GM12878 (cell line): ENCODE measurements around the gene PDE6D. TPM values are rescaled to one million over a fixed set of nuclear protein-coding genes. Genes with fewer than 3 reads are reported as not detected.

Source experiments
- ATAC-seq: fragments of 200-7000 bp; cut with Tn5 transposase; 3 replicates; pipeline ENCODE4 v1.9.1; 2020; ENCODE audit warnings: mild to moderate bottlenecking, moderate library complexity
- BruUV-seq: library from RNA; stranded (reverse); fragments of 400-500 nt; replicated peaks from 2 replicates; lab custom pipeline; 2021; lab: Mats Ljungman, UMichigan
- CTCF ChIA-PET: fragments of 300-600 bp; sonication (Branson Sonifier 250); formaldehyde crosslinking; extraction: SDS; loops from one replicate; lab custom pipeline; 2021; ENCODE audit warnings: inconsistent platforms; lab: Yijun Ruan, JAX
- POLR2A ChIA-PET: fragments of 350-600 bp; formaldehyde crosslinking; extraction: SDS; loops from one replicate; lab custom pipeline; 2021; ENCODE audit warnings: inconsistent platforms; lab: Charles Lee
- RAD21 ChIA-PET: fragments of 300-600 bp; sonication (Branson Sonifier 250); formaldehyde crosslinking; loops from one replicate; lab custom pipeline; 2023; ENCODE audit warnings: antibody characterized with exemption; ENCODE audit not compliant: unreplicated experiment; lab: Charles Lee
- SMC1A ChIA-PET: fragments of 300-600 bp; sonication (Branson Sonifier 250); formaldehyde crosslinking; loops from one replicate; lab custom pipeline; 2023; ENCODE audit not compliant: unreplicated experiment, uncharacterized antibody; lab: Charles Lee
- DNase-seq: peaks from one replicate; pipeline ENCODE4 v3.0.0-alpha.2; 2011; ENCODE audit warnings: low read depth, low spot score
- FAIRE-seq: peaks from 3 replicates; lab custom pipeline; 2011; peaks lifted over from hg19 to GRCh38; lab: Jason Lieb, UNC
- H2AFZ ChIP-seq: 2 replicates; pipeline ENCODE4 v1.6.0; 2011; ENCODE audit warnings: low read depth, low read length, control low read depth; ENCODE audit not compliant: control insufficient read depth
- H3K27ac ChIP-seq: 2 replicates; pipeline ENCODE4 v1.5.1; 2011; ENCODE audit warnings: control low read depth; ENCODE audit not compliant: control insufficient read depth, insufficient read depth
- H3K27me3 ChIP-seq, 2 experiments: replicated peaks in 1 of 2; 2 replicates each; pipeline versions ENCODE4 v1.6.0 to v1.6.1; 2011; ENCODE audit warnings: low read length in 1 of 2; ENCODE audit not compliant: control insufficient read depth in 2 of 2, insufficient read depth in 2 of 2
- H3K36me3 ChIP-seq, 2 experiments: 2 replicates each; pipeline ENCODE4 v1.5.1; 2011; ENCODE audit warnings: low read length in 1 of 2; ENCODE audit not compliant: control insufficient read depth in 2 of 2, insufficient read depth in 2 of 2
- H3K4me1 ChIP-seq: 2 replicates; pipeline ENCODE4 v1.6.1; 2011; ENCODE audit warnings: mild to moderate bottlenecking, low read length, moderate library complexity, mixed read lengths; ENCODE audit not compliant: control insufficient read depth, insufficient read depth
- H3K4me2 ChIP-seq: 2 replicates; pipeline ENCODE4 v1.6.0; 2011; ENCODE audit warnings: control low read depth; ENCODE audit not compliant: control insufficient read depth, insufficient read depth
- H3K4me3 ChIP-seq: fragments of 200-600 bp; sonication (generic); 2 replicates; pipeline ENCODE4 v1.5.1; 2016
- H3K79me2 ChIP-seq: 2 replicates; pipeline ENCODE4 v1.6.0; 2011; ENCODE audit warnings: low read length; ENCODE audit not compliant: control insufficient read depth, insufficient read depth
- H3K9ac ChIP-seq: 2 replicates; pipeline ENCODE4 v1.8.0; 2011; ENCODE audit warnings: low read length, control low read depth, mixed read lengths; ENCODE audit not compliant: control insufficient read depth, insufficient read depth
- H3K9me3 ChIP-seq: replicated peaks from 3 replicates; pipeline ENCODE4 v1.5.1; 2011; ENCODE audit warnings: mild to moderate bottlenecking, low read length; ENCODE audit not compliant: control insufficient read depth, insufficient read depth
- H4K20me1 ChIP-seq: 2 replicates; pipeline ENCODE4 v1.6.0; 2011; ENCODE audit not compliant: control insufficient read depth, insufficient read depth
- CBX3 ChIP-seq: fragments of 200-600 bp; sonication (generic); IDR thresholded peaks from 2 replicates; pipeline ENCODE4 v1.6.1; 2016; ENCODE audit warnings: low read depth, borderline replicate concordance
- CTCF ChIP-seq, 3 experiments: IDR thresholded peaks in 2 of 3; conservative IDR thresholded peaks in 1 of 3; 2 replicates each; pipeline ENCODE4 v1.5.1; 2011; ENCODE audit warnings: low read depth in 3 of 3, low read length in 3 of 3, mild to moderate bottlenecking in 3 of 3, control low read depth in 2 of 3, moderate library complexity in 2 of 3, inconsistent platforms in 1 of 3, mixed read lengths in 1 of 3; ENCODE audit not compliant: control insufficient read depth in 2 of 3, insufficient read depth in 1 of 3; ENCODE audit errors: extremely low read depth in 1 of 3
- PRDM15 ChIP-seq: fragments of 450-650 bp; formaldehyde crosslinking; IDR thresholded peaks from 2 replicates; pipeline ENCODE4 v1.4.0; 2020; ENCODE audit warnings: mild to moderate bottlenecking, moderate library complexity
- RAD21 ChIP-seq: IDR thresholded peaks from 2 replicates; pipeline ENCODE4 v1.6.1; 2011; ENCODE audit warnings: mild to moderate bottlenecking, low read depth, low read length, moderate library complexity; ENCODE audit not compliant: insufficient read depth
- SPI1 ChIP-seq: IDR thresholded peaks from 2 replicates; pipeline ENCODE4 v1.6.1; 2011; ENCODE audit warnings: low read depth, mild to moderate bottlenecking, low read length, moderate library complexity, borderline replicate concordance; ENCODE audit not compliant: insufficient read depth
- WGBS: methylation state at CpG from one replicate; pipeline ENCODE4 v1.1.6; 2016; ENCODE audit warnings: low lambda C conversion rate; ENCODE audit not compliant: insufficient replicate concordance, insufficient coverage; ENCODE audit errors: missing lambda C conversion rate; 5-methylcytosine and 5-hydroxymethylcytosine counted together
- in situ Hi-C: fragments of 300-500 bp; cut with MboI; formaldehyde crosslinking; loops from 9 replicates; pipeline ENCODE4 v1.14.3; 2018; ENCODE audit warnings: mixed read lengths
- intact Hi-C: fragments of 100-400 bp; cut with micrococcal nuclease; formaldehyde crosslinking; loops from one replicate; pipeline ENCODE4 v1.14.2; 2022; ENCODE audit not compliant: unreplicated experiment
- polyA plus RNA-seq, 11 experiments: library from polyadenylated mRNA; depleted of rRNA in 4 of 11; unstranded in 6 of 11; stranded (reverse) in 5 of 11; fragments of >200 nt; fragmentation: Nextera tagmentation in 4 of 11; fragmentation: Illumina TruSeq in 1 of 11; extraction: Ambion mirVana in 4 of 11; extraction: Trizol in 1 of 11; gene quantifications; 1 replicate in 1 of 11; 2 replicates in 10 of 11; pipeline versions ENCODE4 v1.2.1 to v1.2.3, GENCODE V29; 2011 to 2016; ENCODE audit warnings: inconsistent platforms in 2 of 11, missing spikeins in 2 of 11, low read depth in 1 of 11
- total RNA-seq, 4 experiments: library from RNA; depleted of rRNA in 3 of 4; stranded (reverse); fragments of >200 nt in 3 of 4; fragmentation: Illumina TruSeq in 1 of 4; extraction: Trizol in 1 of 4; gene quantifications; 2 replicates each; pipeline versions ENCODE4 v1.2.1 to v1.2.3, GENCODE V29; 2013 to 2021

Gene PDE6D
- total and polyA plus RNA-seq, 10 of the 15 experiments (the other 5 are each of a cell fraction or from before 2014, with no cell fraction given): 8.2 to 69.4 (median 56.2) TPM

GRCh38 chr2:231685349-231686191 lies 95.5 kb downstream of the PDE6D start:
- TF ChIP-seq CTCF (IDR thresholded peaks at IDR 0.05 in 2 of 3, conservative IDR thresholded peaks at IDR 0.05 in 1 of 3; ENCODE audit: control insufficient read depth in 2 of 3, extremely low read depth in 1 of 3, insufficient read depth in 1 of 3, low read depth in 3 of 3, low read length in 3 of 3) (peak; percentile 2 to 47 (median 31); a peak in 3 of 6 replicates), CBX3 (no peak), PRDM15 (CRISPR knock-in tag) (no peak), RAD21 (0 out of 2 replicates have a peak, but pooled peaks have one; percentile 2), SPI1 (peak; percentile 43; the same call in 1 of the 2 replicates)
- H3K4me3 ChIP-seq: no peak overlapping the region
- no peak for DNase-seq
- H3K9me3 ChIP-seq: no peaks in the 10 kb centered on the region
- POLR2A ChIA-PET: interaction anchor here (1.4 kb wide), 1 partner anchor 20 kb away, joined by 7 read pairs; no protein-coding TSS in a partner anchor
- H3K4me2 ChIP-seq: no peak overlapping the region
- H4K20me1 ChIP-seq: no peaks in the 10 kb centered on the region
- RAD21 ChIA-PET: interaction anchor here (1.0 to 24.6 kb wide), 4 partner anchors 13 to 72 kb away, joined by 3 to 463 read pairs (median 4); no protein-coding TSS in a partner anchor
- WGBS: 61% methylated on average over 19 of the region's 20 CpGs
- SMC1A ChIA-PET: interaction anchor here (1.0 to 1.7 kb wide), 2 partner anchors 28 to 31 kb away, joined by 3 to 9 read pairs; no protein-coding TSS in a partner anchor
- CTCF ChIA-PET: interaction anchor here (0.8 to 22.2 kb wide), 9 partner anchors 9 to 100 kb away, joined by 3 to 811 read pairs (median 4); partner anchors contain the start of gene COPS7B
- in situ Hi-C loops: no loop called here
- no peak for FAIRE-seq
- H3K9ac ChIP-seq: no peak overlapping the region
- no peaks in the 10 kb centered on the region for H3K27me3 ChIP-seq
- peaks cover under 1% of the 10 kb centered on the region for H3K79me2 ChIP-seq
- ATAC-seq: peak; percentile 34
- H3K27ac ChIP-seq: no peak overlapping the region
- H3K36me3 ChIP-seq: no peaks in the 10 kb centered on the region
- BruUV-seq: no TSS peak
- H3K4me1 ChIP-seq: peaks cover 8% of the 10 kb centered on the region
- no peak overlapping the region for H2AFZ ChIP-seq
- intact Hi-C loops: no loop called here
